ENCODE data around the gene PRDM16. TPM values are rescaled to one million over a fixed set of nuclear protein-coding genes. Genes with fewer than 3 reads are reported as not detected.

PRDM16 gene
- total RNA-seq, 2 experiments from 2014 or later = 1.1 to 2.3 TPM

DNA sequence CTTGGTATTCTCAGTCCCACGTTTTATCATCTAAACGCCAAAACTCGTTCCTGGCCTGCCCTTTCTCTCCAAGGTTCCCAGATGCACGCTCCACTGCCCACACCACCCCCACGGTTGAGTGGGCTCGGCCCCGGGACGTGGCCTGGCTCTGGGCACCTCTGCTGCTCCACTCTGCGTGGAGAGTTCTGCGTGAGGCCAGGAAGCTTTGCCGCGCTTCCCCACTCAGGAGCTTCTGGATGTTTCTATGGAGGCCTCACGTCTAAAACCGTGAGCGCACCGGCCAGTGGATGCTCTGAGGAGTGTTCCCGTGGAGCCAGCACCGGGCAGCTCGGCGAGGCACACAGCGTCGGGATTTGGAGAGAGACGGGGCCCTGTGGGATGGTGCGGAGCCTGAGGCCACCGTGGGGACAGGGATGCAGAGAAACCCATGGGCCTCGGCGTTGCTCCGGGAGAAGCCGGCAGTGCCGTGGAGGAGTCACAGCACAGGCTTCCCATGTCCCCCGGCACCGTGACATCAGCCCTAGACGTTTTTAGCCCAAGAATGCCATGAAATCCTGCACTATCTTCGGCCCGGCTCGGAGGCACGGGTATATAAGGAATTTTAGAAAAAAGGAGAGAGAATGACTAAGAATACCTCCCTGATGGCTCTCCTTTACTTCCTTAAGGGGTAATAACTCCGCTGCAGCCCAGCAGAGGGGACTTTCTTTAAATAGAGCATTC is 125.9 kb downstream of the PRDM16 start:
- ChIA-PET POLR2A (no interaction called here), CTCF (no interaction called here)
- Mint-ChIP-seq H3K9me3 (no peaks in the 10 kb centered on the region), H3K27ac (no peak overlapping the region), H3K27me3 (no peaks in the 10 kb centered on the region), H3K4me1 (no peaks in the 10 kb centered on the region), H3K36me3 (ENCODE audit: low read depth) (no peaks in the 10 kb centered on the region), H3K4me3 (no peak overlapping the region)
- DNase-seq = no peak

DNA sequence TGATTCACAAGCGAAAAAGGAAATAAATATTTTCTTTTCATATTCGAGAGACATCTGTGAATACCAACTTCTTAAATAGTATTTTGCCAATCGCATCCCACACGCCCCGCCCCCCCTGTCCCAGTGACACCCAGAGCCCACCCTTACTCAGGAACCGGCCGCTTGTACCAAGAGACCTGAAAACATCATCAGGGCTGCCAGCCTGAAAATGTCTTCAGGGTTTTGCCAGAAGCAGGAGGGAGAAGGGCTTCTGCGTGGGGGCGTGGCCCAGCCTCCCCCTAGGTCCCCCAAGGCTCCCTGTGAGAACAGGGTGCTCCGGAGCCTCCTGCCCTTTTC is 126.4 kb downstream of the PRDM16 start:
- no peak overlapping the region for H3K27ac Mint-ChIP-seq
- POLR2A ChIA-PET = no interaction called here
- no peaks in the 10 kb centered on the region for H3K4me1 Mint-ChIP-seq
- DNase-seq = no peak
- no peaks in the 10 kb centered on the region for H3K9me3 Mint-ChIP-seq
- no peaks in the 10 kb centered on the region for H3K36me3 Mint-ChIP-seq (ENCODE audit: low read depth)
- CTCF ChIA-PET = no interaction called here
- no peaks in the 10 kb centered on the region for H3K27me3 Mint-ChIP-seq
- H3K4me3 Mint-ChIP-seq = no peak overlapping the region

DNA sequence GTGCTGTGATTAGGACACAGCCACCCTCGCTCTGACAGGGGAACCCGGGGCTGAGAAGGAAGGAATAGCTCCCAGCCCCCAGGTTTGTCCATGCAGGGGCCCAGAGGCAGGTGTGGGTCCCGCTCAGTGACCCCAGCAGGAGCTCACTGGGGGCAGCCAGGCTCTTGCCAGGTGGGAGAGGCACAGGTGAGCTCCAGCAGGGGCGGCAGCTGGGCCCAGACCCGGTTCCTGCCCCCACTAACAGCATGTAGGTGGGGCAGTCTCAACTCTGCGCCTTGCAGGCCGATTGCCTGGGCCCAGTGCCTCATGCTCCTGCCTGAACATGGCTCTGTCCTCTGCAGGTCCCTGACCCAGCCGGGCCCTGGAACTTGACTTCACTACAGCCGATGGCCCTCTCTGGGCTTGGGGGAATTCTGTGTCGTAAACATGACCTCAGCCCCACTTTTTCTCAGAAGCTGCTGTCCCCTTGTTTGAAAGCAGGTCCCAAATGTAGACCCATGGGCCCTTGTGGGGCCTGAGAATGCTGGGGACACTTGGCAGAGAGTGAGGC is 127.0 kb downstream of the PRDM16 start:
- Mint-ChIP-seq H3K36me3 (ENCODE audit: low read depth) (no peaks in the 10 kb centered on the region), H3K27ac (no peak overlapping the region), H3K27me3 (no peaks in the 10 kb centered on the region), H3K4me3 (no peak overlapping the region), H3K9me3 (no peaks in the 10 kb centered on the region), H3K4me1 (no peaks in the 10 kb centered on the region)
- CTCF ChIA-PET = no interaction called here
- POLR2A ChIA-PET = no interaction called here
- DNase-seq = no peak

DNA sequence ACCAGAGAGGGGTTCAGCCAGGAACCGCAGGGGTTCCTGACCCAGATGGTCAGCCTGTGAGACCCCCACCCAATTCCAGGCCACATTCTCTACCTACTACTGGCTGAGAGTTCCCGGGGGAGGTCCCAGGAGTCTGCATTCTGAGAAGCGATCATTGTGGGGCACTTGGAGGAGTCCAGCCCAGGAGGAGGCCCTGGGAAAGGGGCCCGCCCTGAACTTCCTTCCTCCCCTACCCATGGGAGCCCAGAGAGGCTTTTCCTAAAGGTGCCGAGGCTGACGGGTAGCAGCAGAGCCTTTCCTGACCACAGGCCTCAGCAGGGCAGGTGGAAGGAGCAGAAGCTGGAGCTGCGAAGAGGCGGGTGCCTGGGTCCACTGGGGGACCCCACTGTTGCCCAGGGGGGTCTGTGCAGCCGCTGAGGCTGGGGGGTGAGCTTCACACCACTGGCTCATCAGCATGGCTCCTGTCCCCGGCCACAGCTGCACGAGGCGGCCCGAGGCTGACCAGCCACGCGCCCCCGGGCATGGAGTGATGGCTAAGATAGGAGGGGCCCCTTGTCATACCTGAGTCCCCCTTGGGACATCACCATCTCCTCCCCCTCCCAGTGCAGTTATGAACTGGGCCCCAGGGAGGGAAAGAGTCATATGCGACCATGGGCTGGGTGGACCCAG is 127.7 kb downstream of the PRDM16 start:
- POLR2A ChIA-PET = no interaction called here
- Mint-ChIP-seq H3K4me1 (no peaks in the 10 kb centered on the region), H3K36me3 (ENCODE audit: low read depth) (no peaks in the 10 kb centered on the region), H3K4me3 (no peak overlapping the region), H3K27ac (no peak overlapping the region), H3K9me3 (no peaks in the 10 kb centered on the region), H3K27me3 (no peaks in the 10 kb centered on the region)
- CTCF ChIA-PET = no interaction called here
- no peak for DNase-seq

DNA sequence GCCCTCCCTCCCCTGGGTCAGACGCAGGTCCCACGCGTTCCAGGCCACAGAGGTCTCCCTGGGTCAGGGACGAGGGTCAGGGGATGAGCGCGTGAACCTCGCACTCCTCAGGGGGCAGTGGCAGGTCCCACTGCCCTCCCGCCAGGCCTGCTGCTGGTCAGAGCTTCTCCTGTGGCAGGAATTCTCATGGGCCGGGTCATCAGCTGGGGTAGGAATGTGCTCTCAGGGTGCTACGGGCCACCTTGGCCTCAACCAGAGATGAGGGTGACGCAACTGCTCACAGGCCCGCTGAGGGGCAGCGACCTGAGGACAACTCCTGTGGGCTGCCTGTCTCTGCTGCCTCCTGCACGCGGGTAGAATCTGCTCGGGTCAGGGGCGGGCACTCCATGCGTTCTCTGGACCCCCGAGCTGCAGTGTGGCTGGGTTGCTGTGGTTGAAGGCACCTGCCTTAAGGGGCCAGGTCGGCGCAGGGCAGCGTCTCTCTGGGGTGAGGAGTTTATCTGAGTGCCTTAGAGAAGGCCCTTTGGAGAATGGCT is 128.8 kb downstream of the PRDM16 start:
- Mint-ChIP-seq H3K27ac (no peak overlapping the region), H3K4me3 (no peak overlapping the region), H3K36me3 (ENCODE audit: low read depth) (no peaks in the 10 kb centered on the region), H3K9me3 (no peaks in the 10 kb centered on the region), H3K27me3 (no peaks in the 10 kb centered on the region), H3K4me1 (no peaks in the 10 kb centered on the region)
- no peak for DNase-seq
- CTCF ChIA-PET = interaction anchor here (0.5 kb wide), 1 partner anchor 9 kb away, joined by 3 read pairs; no protein-coding TSS in a partner anchor
- POLR2A ChIA-PET = interaction anchor here (0.6 kb wide), 1 partner anchor 171 kb away, joined by 3 read pairs; no protein-coding TSS in a partner anchor

DNA sequence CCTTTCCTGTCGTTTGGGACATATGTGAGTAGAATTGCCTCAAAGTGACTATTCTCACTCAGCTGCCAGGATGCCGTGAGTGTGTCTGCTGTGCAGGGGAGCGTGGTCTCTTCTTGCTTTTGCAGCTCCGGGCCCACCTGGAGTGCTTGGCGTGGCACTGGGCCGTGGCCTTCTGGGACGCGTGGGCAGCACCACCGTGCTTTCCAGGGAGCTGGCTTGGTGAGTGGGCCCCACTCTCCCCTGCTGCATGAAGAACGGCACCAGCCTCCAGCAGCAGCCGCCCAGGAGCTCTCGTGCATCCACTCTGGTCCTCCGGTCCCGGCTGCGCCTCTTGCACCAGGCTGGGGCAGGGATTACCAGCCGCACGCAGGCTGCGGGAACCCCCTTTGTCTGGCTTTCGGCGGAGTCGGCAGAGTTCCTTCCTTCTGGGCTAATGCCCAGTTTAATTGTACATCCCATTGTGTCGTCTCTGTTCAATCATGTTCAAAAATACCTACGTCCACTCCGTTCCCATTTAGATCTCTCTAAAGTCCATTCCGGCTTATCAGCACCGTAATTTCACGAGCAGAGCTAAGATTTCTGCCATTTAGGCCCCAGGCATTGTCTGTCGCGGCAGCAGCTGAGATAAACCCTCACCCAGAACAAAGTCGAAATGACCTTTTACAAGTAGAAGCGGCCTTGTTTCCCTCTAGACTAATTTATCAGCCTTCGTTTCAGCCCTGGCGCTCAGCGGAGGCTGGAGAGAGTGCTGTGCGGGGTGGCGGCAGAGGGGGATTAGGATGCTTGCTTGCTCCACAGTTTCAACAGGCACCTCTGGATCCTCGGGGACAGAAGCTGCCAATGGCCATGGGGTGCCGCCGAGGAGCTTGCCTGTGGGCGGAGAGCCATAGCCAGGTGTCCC is 129.6 kb downstream of the PRDM16 start:
- ChIA-PET POLR2A (interaction anchor here (0.6 kb wide), 1 partner anchor 170 kb away, joined by 3 read pairs; no protein-coding TSS in a partner anchor), CTCF (interaction anchor here (0.5 kb wide), 1 partner anchor 10 kb away, joined by 3 read pairs; no protein-coding TSS in a partner anchor)
- no peaks in the 10 kb centered on the region for H3K36me3 Mint-ChIP-seq (ENCODE audit: low read depth)
- H3K27me3 Mint-ChIP-seq = no peaks in the 10 kb centered on the region
- H3K27ac Mint-ChIP-seq = no peak overlapping the region
- no peak for DNase-seq
- no peaks in the 10 kb centered on the region for H3K4me1 Mint-ChIP-seq
- no peak overlapping the region for H3K4me3 Mint-ChIP-seq
- no peaks in the 10 kb centered on the region for H3K9me3 Mint-ChIP-seq

DNA sequence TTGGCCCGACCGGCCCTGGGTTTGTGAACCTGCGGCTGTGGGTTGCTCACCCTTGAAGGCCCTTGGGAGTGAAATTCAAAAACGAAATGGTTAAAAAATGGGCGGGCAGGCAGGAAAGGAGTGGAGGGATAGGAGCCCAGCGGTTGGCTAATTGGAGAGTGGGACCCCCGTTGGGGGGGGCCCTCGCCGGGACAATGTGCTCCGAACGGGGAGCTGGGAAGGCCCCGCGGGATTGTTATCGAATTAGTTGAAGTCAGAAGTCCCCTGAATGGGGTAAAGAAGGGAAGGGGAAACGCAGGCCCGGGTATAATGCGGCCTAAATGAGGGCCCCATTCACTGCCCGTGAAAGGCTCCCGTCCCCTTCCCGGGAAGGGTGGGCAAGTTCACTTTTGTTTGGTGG is 135.7 kb downstream of the PRDM16 start:
- POLR2A ChIA-PET = no interaction called here
- H3K4me3 Mint-ChIP-seq = no peak overlapping the region
- no peak overlapping the region for H3K27ac Mint-ChIP-seq

DNA sequence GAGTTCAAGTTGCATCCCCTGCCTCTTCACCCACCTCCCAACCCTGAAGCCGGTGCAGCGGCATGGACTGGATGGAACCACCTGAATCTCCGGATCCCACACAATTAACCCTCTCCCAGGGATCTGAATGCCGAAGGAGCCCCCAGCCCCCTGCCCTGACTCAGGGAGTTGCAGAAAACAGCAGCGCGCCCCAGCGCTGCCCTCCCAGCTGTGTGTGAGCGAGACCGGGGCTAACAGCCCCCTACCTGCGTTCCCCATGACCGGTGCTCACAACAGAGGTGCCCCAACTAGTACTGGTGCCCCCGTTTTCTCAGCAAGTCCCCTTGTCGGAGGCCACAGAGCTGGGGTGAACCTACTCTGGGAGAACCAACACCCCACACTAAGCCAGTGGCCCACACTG is 136.8 kb downstream of the PRDM16 start:
- no peak for DNase-seq
- POLR2A ChIA-PET = no interaction called here
- H3K36me3 Mint-ChIP-seq (ENCODE audit: low read depth) = no peaks in the 10 kb centered on the region
- CTCF ChIA-PET = no interaction called here
- no peaks in the 10 kb centered on the region for H3K4me1 Mint-ChIP-seq
- H3K9me3 Mint-ChIP-seq = no peaks in the 10 kb centered on the region
- no peak overlapping the region for H3K4me3 Mint-ChIP-seq
- H3K27me3 Mint-ChIP-seq = no peaks in the 10 kb centered on the region
- no peak overlapping the region for H3K27ac Mint-ChIP-seq

More for the DNA sequence above, 135.7 kb downstream of the PRDM16 start:
- no peaks in the 10 kb centered on the region for H3K4me1 Mint-ChIP-seq
- H3K27me3 Mint-ChIP-seq = no peaks in the 10 kb centered on the region
- CTCF ChIA-PET = no interaction called here
- no peaks in the 10 kb centered on the region for H3K36me3 Mint-ChIP-seq (ENCODE audit: low read depth)
- no peak for DNase-seq
- H3K9me3 Mint-ChIP-seq = no peaks in the 10 kb centered on the region

DNA sequence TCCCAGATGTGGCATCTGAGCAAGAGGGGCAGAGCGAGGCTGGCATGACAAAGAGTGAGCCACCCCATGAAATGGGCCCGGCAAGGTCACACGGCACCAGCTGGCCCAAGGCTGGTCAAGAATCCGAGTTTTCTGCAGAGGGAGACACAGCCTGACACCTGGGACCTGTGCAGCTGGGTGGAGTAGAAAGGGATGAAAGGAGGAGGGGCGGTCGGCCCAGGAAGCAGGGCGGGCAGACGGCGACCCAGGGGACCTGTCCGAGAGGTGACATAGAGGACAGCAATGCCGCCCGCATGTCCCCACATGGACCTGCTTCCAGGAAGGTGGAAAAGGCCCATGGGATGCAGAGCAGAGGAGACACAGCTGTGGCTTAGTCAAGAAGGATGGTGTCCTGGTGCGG is 137.7 kb downstream of the PRDM16 start:
- Mint-ChIP-seq H3K4me3 (no peak overlapping the region), H3K4me1 (no peaks in the 10 kb centered on the region), H3K27me3 (no peaks in the 10 kb centered on the region), H3K9me3 (no peaks in the 10 kb centered on the region), H3K36me3 (ENCODE audit: low read depth) (no peaks in the 10 kb centered on the region), H3K27ac (no peak overlapping the region)
- no peak for DNase-seq
- ChIA-PET POLR2A (no interaction called here), CTCF (no interaction called here)

DNA sequence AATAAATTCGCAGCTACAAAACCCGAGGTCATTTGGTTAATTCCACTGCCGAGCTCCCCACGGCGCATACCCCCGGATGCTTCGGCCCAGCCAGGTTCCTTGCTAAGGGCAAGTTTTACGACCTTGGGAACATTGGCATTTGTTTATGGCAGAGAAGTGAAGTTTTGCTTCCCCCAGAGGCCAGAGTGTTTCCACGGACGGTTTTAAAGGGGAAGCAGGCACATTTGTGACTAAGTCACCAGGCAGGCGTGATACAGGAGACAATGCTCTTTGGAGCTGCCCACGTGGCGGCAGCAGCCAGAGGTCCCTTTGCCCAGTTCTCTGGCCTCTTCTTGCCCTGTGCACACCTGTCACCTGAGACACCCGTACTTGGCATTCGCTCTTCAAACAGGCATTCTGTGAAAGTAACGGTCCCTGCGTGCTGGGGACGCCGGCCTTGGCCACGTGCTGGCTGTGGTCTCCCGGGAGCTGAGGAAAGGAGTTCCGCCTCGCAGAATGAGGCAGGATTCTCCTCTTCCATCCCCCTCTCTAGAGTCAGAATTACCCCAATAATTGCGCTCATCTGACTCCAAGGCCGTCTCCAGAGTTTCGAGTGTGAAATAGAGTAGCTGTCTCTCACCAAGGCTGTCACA is 138.3 kb downstream of the PRDM16 start:
- ChIA-PET POLR2A (no interaction called here), CTCF (no interaction called here)
- Mint-ChIP-seq H3K9me3 (no peaks in the 10 kb centered on the region), H3K4me3 (no peak overlapping the region), H3K36me3 (ENCODE audit: low read depth) (no peaks in the 10 kb centered on the region), H3K27me3 (no peaks in the 10 kb centered on the region), H3K4me1 (no peaks in the 10 kb centered on the region), H3K27ac (no peak overlapping the region)
- no peak for DNase-seq

DNA sequence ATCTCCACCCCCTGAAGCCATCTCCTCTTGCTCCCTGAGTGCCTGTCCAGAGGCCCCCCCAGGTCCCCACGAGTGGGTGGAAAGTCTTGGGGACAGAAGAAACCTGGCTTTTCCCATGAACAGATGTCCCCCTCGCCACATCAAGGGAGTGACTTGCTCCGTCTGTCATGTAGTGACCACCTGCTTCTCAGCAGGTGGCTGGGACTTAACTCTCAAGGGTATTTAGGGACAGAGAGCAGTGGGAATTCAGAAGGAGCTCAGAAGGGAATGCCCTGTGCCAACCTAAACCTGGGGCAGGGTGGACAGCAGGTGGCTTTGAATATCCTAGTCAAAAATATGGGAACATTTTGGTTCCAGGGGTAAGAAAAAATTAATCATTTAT is 139.8 kb downstream of the PRDM16 start:
- Mint-ChIP-seq H3K36me3 (ENCODE audit: low read depth) (no peaks in the 10 kb centered on the region), H3K27ac (no peak overlapping the region), H3K27me3 (no peaks in the 10 kb centered on the region), H3K4me3 (no peak overlapping the region), H3K9me3 (no peaks in the 10 kb centered on the region), H3K4me1 (no peaks in the 10 kb centered on the region)
- no peak for DNase-seq
- CTCF ChIA-PET = no interaction called here
- POLR2A ChIA-PET = no interaction called here

DNA sequence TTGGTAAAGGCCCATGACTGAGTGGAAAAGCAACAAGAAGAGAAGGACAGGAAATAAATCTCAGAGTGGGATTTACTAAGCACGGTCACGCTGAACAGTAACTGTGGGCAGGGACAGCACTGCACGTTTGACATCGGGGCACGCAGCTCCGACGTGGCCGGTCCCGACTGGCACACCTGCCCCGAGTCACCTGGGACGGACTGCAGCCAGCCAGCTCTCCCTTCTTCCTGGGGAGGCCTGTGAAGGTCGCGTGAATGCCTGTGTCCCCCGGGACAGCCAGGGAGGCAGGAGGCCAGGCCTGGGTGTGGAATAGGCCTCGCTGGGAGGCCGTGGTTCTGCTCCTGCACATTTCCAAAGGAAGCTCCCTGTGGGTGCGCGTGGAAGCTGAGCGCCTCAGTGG is 140.2 kb downstream of the PRDM16 start:
- no peak for DNase-seq
- ChIA-PET POLR2A (no interaction called here), CTCF (no interaction called here)
- H3K4me1 Mint-ChIP-seq = no peaks in the 10 kb centered on the region
- no peak overlapping the region for H3K27ac Mint-ChIP-seq
- no peaks in the 10 kb centered on the region for H3K27me3 Mint-ChIP-seq
- no peaks in the 10 kb centered on the region for H3K36me3 Mint-ChIP-seq (ENCODE audit: low read depth)
- H3K4me3 Mint-ChIP-seq = no peak overlapping the region
- no peaks in the 10 kb centered on the region for H3K9me3 Mint-ChIP-seq

Measured in activated CD4-positive, alpha-beta T cell treated with anti-CD3 and anti-CD28 coated beads, Interleukin-2, amount 10 ng/mL, durations not matched to agents 7 days and 5 days (primary cell).